Testis (tissue), 3 donors: Measurements from ENCODE around the gene KLK8. TPM values are rescaled to one million over a fixed set of nuclear protein-coding genes. Genes with fewer than 3 reads are reported as not detected.
A peak's percentile ranks its signal among the peaks of the same experiment; 100 is the strongest.

Experiments used
- DNase-seq: peaks from one replicate; pipeline ENCODE4 v3.0.0-alpha.2; 2019
- H3K27ac ChIP-seq, 2 donors: fragments of 200-600 bp; sonication (generic); one replicate each; pipeline ENCODE4 v1.5.1; 2019
- H3K27me3 ChIP-seq: fragments of 200-600 bp; sonication (generic); one replicate; pipeline ENCODE4 v1.5.1; 2019
- H3K36me3 ChIP-seq: fragments of 200-600 bp; sonication (generic); one replicate; pipeline ENCODE4 v1.5.1; 2017; ENCODE audit warnings: low read depth; ENCODE audit errors: missing control alignments
- H3K4me1 ChIP-seq: fragments of 200-600 bp; sonication (generic); one replicate; pipeline ENCODE4 v1.5.1; 2019
- H3K4me3 ChIP-seq, 2 donors: fragments of 200-600 bp; sonication (generic); one replicate each; pipeline ENCODE4 v1.5.1; 2017 to 2019
- H3K9me3 ChIP-seq: fragments of 200-600 bp; sonication (generic); one replicate; pipeline ENCODE4 v1.5.1; 2017
- CTCF ChIP-seq, 3 experiments: fragments of 450-650 bp in 2 of 3; fragments of 200-600 bp in 1 of 3; sonication (generic) in 1 of 3; IDR thresholded peaks; one replicate each; pipeline ENCODE4 v1.5.1; 2016 to 2019; ENCODE audit warnings: antibody characterized with exemption in 3 of 3, mild to moderate bottlenecking in 2 of 3, moderate library complexity in 1 of 3
- POLR2A ChIP-seq: fragments of 450-650 bp; IDR thresholded peaks from one replicate; pipeline ENCODE4 v1.6.1; 2017; ENCODE audit warnings: antibody characterized with exemption, mild to moderate bottlenecking, moderate library complexity
- WGBS, 2 donors: methylation state at CpG; one replicate each; pipeline ENCODE4 v1.1.5; 2018; 5-methylcytosine and 5-hydroxymethylcytosine counted together
- intact Hi-C: fragments of 100-400 bp; cut with DNase I; formaldehyde crosslinking; loops from one replicate; pipeline ENCODE4 v1.15.1; 2023; ENCODE audit warnings: low total_unique reads
- polyA plus RNA-seq: library from polyadenylated mRNA; stranded (reverse); fragments of 350-450 nt; fragmentation: Illumina TruSeq; extraction: RNeasy Lipid Tissue Mini Kit (QIAGEN cat#74804); gene quantifications from one replicate; pipeline ENCODE4 v1.2.3, GENCODE V29; 2014; ENCODE audit warnings: low read depth, low replicate concordance; ENCODE audit not compliant: insufficient read depth
- total RNA-seq, 2 donors: library from RNA; depleted of rRNA; stranded (reverse); fragments of >200 nt; gene quantifications; one replicate each; pipeline ENCODE4 v1.2.3, GENCODE V29; 2016

Gene KLK8
- total and polyA plus RNA-seq, 3 donors from 2014 or later: 2.7 to 4.9 (median 2.9) TPM

GRCh38 chr19:51005248-51005647, 3.8 kb upstream of the KLK8 start:
- Histone ChIP-seq H3K27me3 (no peaks in the 10 kb centered on the region), H3K36me3 (no peaks in the 10 kb centered on the region)
- intact Hi-C loops: no loop called here

GRCh38 chr19:51003316-51003715, 1.9 kb upstream of the KLK8 start:
- intact Hi-C loops: no loop called here
- Histone ChIP-seq H3K4me1 (no peaks in the 10 kb centered on the region), H3K4me3 (peak overlapping the region; percentile 26 to 42), H3K36me3 (no peaks in the 10 kb centered on the region), H3K27ac (no peak overlapping the region), H3K27me3 (no peaks in the 10 kb centered on the region), H3K9me3 (no peaks in the 10 kb centered on the region)
- no peak for TF ChIP-seq CTCF (IDR thresholded peaks at IDR 0.05)
- TF ChIP-seq POLR2A: no peak
- no peak for DNase-seq
- 61 to 69% methylated on average over 7 of the region's 7 CpGs for WGBS, 2 donors

More at GRCh38 chr19:51005248-51005647, 3.8 kb upstream of the KLK8 start:
- no peak overlapping the region for H3K27ac ChIP-seq
- TF ChIP-seq POLR2A (no peak), CTCF (IDR thresholded peaks at IDR 0.05) (no peak)
- no peaks in the 10 kb centered on the region for H3K4me1 ChIP-seq
- H3K4me3 ChIP-seq: no peak overlapping the region
- 78 to 90% methylated on average over 1 of the region's 1 CpG for WGBS, 2 donors
- no peak for DNase-seq
- no peaks in the 10 kb centered on the region for H3K9me3 ChIP-seq

- H3K4me1 ChIP-seq: no peaks in the 10 kb centered on the region
- intact Hi-C loops: no loop called here
These were observed 1.3 kb upstream of the KLK8 start for GRCh38 chr19:51002542-51003311.

GRCh38 chr19:51002089-51002532, 707 bp upstream of the KLK8 start:
- WGBS, 2 donors: 20 to 24% methylated on average over 12 of the region's 12 CpGs
- H3K4me1 ChIP-seq: no peaks in the 10 kb centered on the region
- H3K27ac ChIP-seq: no peak overlapping the region
- intact Hi-C loops: no loop called here
- no peaks in the 10 kb centered on the region for H3K36me3 ChIP-seq
- DNase-seq: no peak
- H3K4me3 ChIP-seq: peak overlapping the region; percentile 26 to 42
- TF ChIP-seq POLR2A (no peak), CTCF (IDR thresholded peaks at IDR 0.05) (no peak)
- H3K27me3 ChIP-seq: no peaks in the 10 kb centered on the region
- no peaks in the 10 kb centered on the region for H3K9me3 ChIP-seq

More at GRCh38 chr19:51002542-51003311, 1.3 kb upstream of the KLK8 start:
- DNase-seq: peak; percentile 89
- Histone ChIP-seq H3K9me3 (no peaks in the 10 kb centered on the region), H3K27ac (no peak overlapping the region), H3K27me3 (no peaks in the 10 kb centered on the region), H3K4me3 (peak overlapping the region; percentile 26 to 42), H3K36me3 (no peaks in the 10 kb centered on the region)
- WGBS, 2 donors: 54 to 60% methylated on average over 26 to 42 of the region's 42 CpGs
- TF ChIP-seq CTCF (IDR thresholded peaks at IDR 0.05): no peak
- no peak for TF ChIP-seq POLR2A

GRCh38 chr19:51000981-51001380, 423 bp downstream of the KLK8 start:
- H3K9me3 ChIP-seq: no peaks in the 10 kb centered on the region
- H3K4me3 ChIP-seq: no peak overlapping the region
- WGBS, 2 donors: 23 to 24% methylated on average over 15 to 16 of the region's 16 CpGs
- DNase-seq: no peak
- H3K27me3 ChIP-seq: no peaks in the 10 kb centered on the region
- intact Hi-C loops: no loop called here
- no peak for TF ChIP-seq CTCF (IDR thresholded peaks at IDR 0.05)
- TF ChIP-seq POLR2A: no peak
- no peaks in the 10 kb centered on the region for H3K4me1 ChIP-seq
- no peaks in the 10 kb centered on the region for H3K36me3 ChIP-seq
- H3K27ac ChIP-seq: no peak overlapping the region
